Occipital lobe (tissue), 2 donors: ENCODE measurements around the gene SLC35A2. TPM values are rescaled to one million over a fixed set of nuclear protein-coding genes. Genes with fewer than 3 reads are reported as not detected.

Source experiments
- small RNA-seq: library from RNA; depleted of rRNA; stranded (forward); fragments of <200 nt; gene quantifications from one replicate; pipeline ENCODE3, GENCODE V24; 2014
- total RNA-seq: library from RNA; depleted of rRNA; stranded (reverse); fragments of >200 nt; gene quantifications from one replicate; pipeline ENCODE4 v1.2.3, GENCODE V29; 2014

The SLC35A2 gene
- total RNA-seq, 1 donor from 2014 or later = 8.7 TPM

Small RNAs within 50 kb of the gene (small RNA-seq; reads per million reads assigned to genes)
- not detected for gene RNU6-722P

Other genes with a start within 250 kb of the SLC35A2 start
- gene WAS, start 227.8 kb downstream of the SLC35A2 start, total RNA-seq = 0.16 TPM
- 2.8 TPM for gene SUV39H1, start 214.9 kb downstream of the SLC35A2 start, total RNA-seq
- not detected for gene GLOD5, start 149.9 kb downstream of the SLC35A2 start, total RNA-seq
- gene GATA1, start 125.1 kb downstream of the SLC35A2 start, total RNA-seq = 0.31 TPM
- gene HDAC6, start 109.6 kb downstream of the SLC35A2 start, total RNA-seq = 64.1 TPM
- gene ERAS, start 85.1 kb downstream of the SLC35A2 start, total RNA-seq = not detected
- 48.7 TPM for gene PCSK1N, start 76.0 kb downstream of the SLC35A2 start, total RNA-seq
- 27.9 TPM for gene TIMM17B, start 13.9 kb downstream of the SLC35A2 start, total RNA-seq
- gene PQBP1, start 13.7 kb downstream of the SLC35A2 start, total RNA-seq = 26.8 TPM
- 10.6 TPM for gene PIM2, start 7.4 kb upstream of the SLC35A2 start, total RNA-seq
- gene OTUD5, start 46.0 kb upstream of the SLC35A2 start, total RNA-seq = 18.1 TPM
- gene KCND1, start 60.2 kb upstream of the SLC35A2 start, total RNA-seq = 1.1 TPM
- gene GRIPAP1, start 90.6 kb upstream of the SLC35A2 start, total RNA-seq = 29.9 TPM
- 8.1 TPM for gene TFE3, start 131.7 kb upstream of the SLC35A2 start, total RNA-seq
- 2.0 TPM for gene CCDC120, start 147.4 kb upstream of the SLC35A2 start, total RNA-seq
- gene PRAF2, start 162.4 kb upstream of the SLC35A2 start, total RNA-seq = 3.0 TPM
- gene WDR45, start 168.2 kb upstream of the SLC35A2 start, total RNA-seq = 23.9 TPM
- gene GPKOW, start 212.1 kb upstream of the SLC35A2 start, total RNA-seq = 18.2 TPM